ENCODE results near the gene SMCP. TPM values are rescaled to one million over a fixed set of nuclear protein-coding genes. Genes with fewer than 3 reads are reported as not detected.

Gene SMCP
- total RNA-seq, 1 donor from 2014 or later: not detected

DNA sequence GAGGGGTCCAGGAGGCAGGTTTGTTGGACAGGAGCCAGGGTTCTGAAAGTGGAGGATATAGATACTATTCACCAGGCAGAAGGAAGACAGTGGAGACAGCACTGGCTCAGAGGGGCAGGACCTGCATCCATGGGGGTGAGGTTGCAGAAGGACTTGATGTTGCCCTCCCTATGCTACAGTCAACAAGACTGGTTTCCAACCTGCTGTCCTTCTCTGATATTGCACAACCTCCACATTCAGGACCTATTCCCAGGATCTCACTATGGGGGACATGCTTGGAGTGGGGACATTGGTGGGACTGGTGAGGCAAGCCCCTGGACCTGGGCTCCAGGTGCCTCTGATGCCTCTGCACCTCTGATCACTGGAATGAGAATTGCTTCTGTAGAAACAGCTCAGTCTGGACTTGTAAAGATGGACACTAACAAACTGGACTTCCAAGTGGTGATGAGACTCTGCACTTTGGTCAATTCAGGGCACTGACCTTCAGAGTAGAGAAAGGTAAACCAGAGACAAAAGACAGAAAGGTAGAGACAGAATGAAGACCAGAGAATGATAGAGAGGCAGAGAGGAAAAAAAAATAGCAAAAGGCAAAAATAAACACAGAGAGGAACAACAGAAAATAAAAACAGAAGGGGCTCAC is 1.6 kb downstream of the SMCP start:
- no peak for TF ChIP-seq CTCF (IDR thresholded peaks at IDR 0.05; ENCODE audit: unreplicated experiment)

DNA sequence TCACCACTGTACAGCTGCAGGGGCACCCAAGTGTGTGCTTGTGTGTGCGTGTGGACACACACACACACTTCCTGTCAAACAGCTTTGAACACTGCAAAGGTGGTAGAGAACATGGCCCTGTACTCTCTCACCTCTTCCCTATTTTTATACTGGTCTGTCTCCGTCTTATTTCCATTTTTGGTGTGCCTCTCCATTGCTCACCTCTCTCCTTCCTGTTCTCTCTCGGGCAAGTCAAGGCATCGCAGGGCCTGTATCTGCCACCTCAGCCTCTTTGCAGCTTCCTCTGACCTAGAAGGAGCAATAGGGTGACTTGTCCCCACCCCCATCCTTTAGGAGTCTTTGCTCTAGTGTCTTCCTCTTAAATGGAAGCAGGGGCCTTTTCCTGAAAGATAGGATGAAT is 2.2 kb downstream of the SMCP start:
- Mint-ChIP-seq H3K27ac (ENCODE audit: unreplicated experiment) (no peak overlapping the region), H3K4me1 (ENCODE audit: unreplicated experiment) (no peaks in the 10 kb centered on the region), H3K27me3 (ENCODE audit: unreplicated experiment) (peaks cover 2% of the 10 kb centered on the region), H3K4me3 (ENCODE audit: unreplicated experiment) (no peak overlapping the region), H3K36me3 (ENCODE audit: low read depth, unreplicated experiment) (no peaks in the 10 kb centered on the region), H3K9me3 (ENCODE audit: unreplicated experiment) (no peaks in the 10 kb centered on the region)
- no peak for TF ChIP-seq CTCF (IDR thresholded peaks at IDR 0.05; ENCODE audit: unreplicated experiment)
- no peak for DNase-seq (ENCODE audit: low spot score)

More for the DNA sequence above, 1.6 kb downstream of the SMCP start:
- peaks cover 2% of the 10 kb centered on the region for H3K27me3 Mint-ChIP-seq (ENCODE audit: unreplicated experiment)
- H3K4me1 Mint-ChIP-seq (ENCODE audit: unreplicated experiment): no peaks in the 10 kb centered on the region
- H3K36me3 Mint-ChIP-seq (ENCODE audit: low read depth, unreplicated experiment): no peaks in the 10 kb centered on the region
- H3K9me3 Mint-ChIP-seq (ENCODE audit: unreplicated experiment): no peaks in the 10 kb centered on the region
- no peak overlapping the region for H3K4me3 Mint-ChIP-seq (ENCODE audit: unreplicated experiment)
- no peak for DNase-seq (ENCODE audit: low spot score)
- H3K27ac Mint-ChIP-seq (ENCODE audit: unreplicated experiment): no peak overlapping the region

DNA sequence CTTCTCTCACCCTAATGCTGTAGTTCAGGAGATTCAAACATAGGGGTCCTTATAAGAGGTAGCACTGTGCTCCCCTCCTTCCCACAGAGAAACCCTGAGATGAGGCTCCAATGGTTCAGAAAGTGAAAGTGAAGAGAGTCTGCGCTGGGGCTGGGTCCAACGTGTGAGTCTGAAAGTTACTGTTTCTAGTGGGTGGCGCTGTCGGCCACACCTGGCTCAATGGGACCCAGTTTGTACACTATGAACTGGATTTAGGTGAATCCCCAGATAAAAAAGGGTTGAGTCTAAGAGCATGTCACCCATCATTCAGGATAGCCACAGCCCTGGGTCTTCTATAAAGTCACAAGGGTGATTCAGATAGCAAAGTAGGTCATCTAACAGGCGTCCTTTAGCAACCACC is 2.8 kb downstream of the SMCP start:
- no peaks in the 10 kb centered on the region for H3K36me3 Mint-ChIP-seq (ENCODE audit: low read depth, unreplicated experiment)
- H3K9me3 Mint-ChIP-seq (ENCODE audit: unreplicated experiment): no peaks in the 10 kb centered on the region
- H3K27me3 Mint-ChIP-seq (ENCODE audit: unreplicated experiment): peaks cover 2% of the 10 kb centered on the region
- H3K4me3 Mint-ChIP-seq (ENCODE audit: unreplicated experiment): no peak overlapping the region
- no peak for TF ChIP-seq CTCF (IDR thresholded peaks at IDR 0.05; ENCODE audit: unreplicated experiment)
- no peak overlapping the region for H3K27ac Mint-ChIP-seq (ENCODE audit: unreplicated experiment)
- H3K4me1 Mint-ChIP-seq (ENCODE audit: unreplicated experiment): no peaks in the 10 kb centered on the region
- DNase-seq (ENCODE audit: low spot score): no peak

GRCh38 chr1:152884085-152884484 is 6.0 kb downstream of the SMCP start:
- no peak overlapping the region for H3K4me3 Mint-ChIP-seq (ENCODE audit: unreplicated experiment)
- no peak for TF ChIP-seq CTCF (IDR thresholded peaks at IDR 0.05; ENCODE audit: unreplicated experiment)
- no peaks in the 10 kb centered on the region for H3K36me3 Mint-ChIP-seq (ENCODE audit: low read depth, unreplicated experiment)
- no peak overlapping the region for H3K27ac Mint-ChIP-seq (ENCODE audit: unreplicated experiment)
- peaks cover 2% of the 10 kb centered on the region for H3K27me3 Mint-ChIP-seq (ENCODE audit: unreplicated experiment)
- H3K4me1 Mint-ChIP-seq (ENCODE audit: unreplicated experiment): no peaks in the 10 kb centered on the region
- no peak for DNase-seq (ENCODE audit: low spot score)
- no peaks in the 10 kb centered on the region for H3K9me3 Mint-ChIP-seq (ENCODE audit: unreplicated experiment)

GRCh38 chr1:152884506-152884905 is 6.4 kb downstream of the SMCP start:
- no peak overlapping the region for H3K27ac Mint-ChIP-seq (ENCODE audit: unreplicated experiment)
- no peaks in the 10 kb centered on the region for H3K36me3 Mint-ChIP-seq (ENCODE audit: low read depth, unreplicated experiment)
- no peak for TF ChIP-seq CTCF (IDR thresholded peaks at IDR 0.05; ENCODE audit: unreplicated experiment)
- H3K4me1 Mint-ChIP-seq (ENCODE audit: unreplicated experiment): no peaks in the 10 kb centered on the region
- H3K4me3 Mint-ChIP-seq (ENCODE audit: unreplicated experiment): no peak overlapping the region
- H3K27me3 Mint-ChIP-seq (ENCODE audit: unreplicated experiment): no peaks in the 10 kb centered on the region
- no peak for DNase-seq (ENCODE audit: low spot score)
- no peaks in the 10 kb centered on the region for H3K9me3 Mint-ChIP-seq (ENCODE audit: unreplicated experiment)

Data from endothelial cell (in vitro differentiated cells).